ENCODE results near the gene AGXT.

Gene AGXT

GRCh38 chr2:240869956-240870875 lies 1.6 kb downstream of the AGXT start:
- no peak for DNase-seq

GRCh38 chr2:240871071-240871958 lies 2.7 kb downstream of the AGXT start:
- no peak for DNase-seq

- DNase-seq: no peak
These were observed 3.9 kb downstream of the AGXT start for GRCh38 chr2:240872317-240873097.

- DNase-seq: no peak
These were observed 4.6 kb downstream of the AGXT start for GRCh38 chr2:240873098-240873788.

- no peak for DNase-seq
These were observed 5.4 kb downstream of the AGXT start for GRCh38 chr2:240873805-240874714.

- DNase-seq: no peak
These were observed 6.1 kb downstream of the AGXT start for GRCh38 chr2:240874715-240875227.

GRCh38 chr2:240875228-240876034 lies 6.8 kb downstream of the AGXT start:
- DNase-seq: no peak

GRCh38 chr2:240876035-240876474 lies 7.4 kb downstream of the AGXT start:
- no peak for DNase-seq

GRCh38 chr2:240876475-240877251 lies 8.0 kb downstream of the AGXT start:
- no peak for DNase-seq

GRCh38 chr2:240877460-240878340 lies 9.1 kb downstream of the AGXT start:
- DNase-seq: no peak

- no peak for DNase-seq
These were observed 9.8 kb downstream of the AGXT start for GRCh38 chr2:240878341-240878936.

GRCh38 chr2:240879105-240879504 lies 10.5 kb downstream of the AGXT start:
- no peak for DNase-seq

- DNase-seq: no peak
These were observed 13.3 kb downstream of the AGXT start for GRCh38 chr2:240881913-240882312.

- DNase-seq: no peak
These were observed 15.6 kb downstream of the AGXT start for GRCh38 chr2:240884221-240884620.

GRCh38 chr2:240884745-240885144 lies 16.1 kb downstream of the AGXT start:
- no peak for DNase-seq

- no peak for DNase-seq
These were observed 16.9 kb downstream of the AGXT start for GRCh38 chr2:240885566-240885965.

- peak in 2 of 3 donors; percentile 5 to 7 for DNase-seq
These were observed 17.5 kb downstream of the AGXT start for GRCh38 chr2:240886023-240886565.
